ENCODE data around the gene DCHS2. TPM values are rescaled to one million over a fixed set of nuclear protein-coding genes. Genes with fewer than 3 reads are reported as not detected.

The DCHS2 gene
- total RNA-seq, 4 donors from 2014 or later, result 2.3 to 5.0 (median 3.2) TPM

GRCh38 chr4:154471032-154471431, 20.6 kb downstream of the DCHS2 start:
- WGBS, 2 donors (ENCODE audit: low coverage in 1 of 2), result 50 to 83% methylated on average over 1 to 2 of the region's 2 CpGs
- ATAC-seq, result no peak

GRCh38 chr4:154467886-154468285, 23.7 kb downstream of the DCHS2 start:
- Histone ChIP-seq H3K27ac (no peak overlapping the region), H3K4me3 (no peak overlapping the region), H3K36me3 (no peaks in the 10 kb centered on the region), H3K4me1 (peaks cover 0 to 18% (median 0%) of the 10 kb centered on the region in 3 donors), H3K9me3 (no peaks in the 10 kb centered on the region), H3K27me3 (no peaks in the 10 kb centered on the region)
- no peak for ATAC-seq
- TF ChIP-seq EP300 (IDR thresholded peaks at IDR 0.05) (no peak), CTCF (IDR thresholded peaks at IDR 0.05) (no peak), POLR2A (IDR thresholded peaks at IDR 0.05) (no peak), POLR2AphosphoS5 (IDR thresholded peaks at IDR 0.05) (no peak)
- WGBS, 2 donors (ENCODE audit: low coverage in 1 of 2), result 50 to 63% methylated on average over 1 of the region's 1 CpG

More at GRCh38 chr4:154471032-154471431, 20.6 kb downstream of the DCHS2 start:
- Histone ChIP-seq H3K36me3 (no peaks in the 10 kb centered on the region), H3K9me3 (no peaks in the 10 kb centered on the region), H3K27ac (no peak overlapping the region), H3K4me1 (peaks cover 0 to 18% (median 0%) of the 10 kb centered on the region in 3 donors), H3K4me3 (no peak overlapping the region), H3K27me3 (no peaks in the 10 kb centered on the region)
- TF ChIP-seq EP300 (IDR thresholded peaks at IDR 0.05) (no peak), POLR2A (IDR thresholded peaks at IDR 0.05) (no peak), CTCF (IDR thresholded peaks at IDR 0.05) (no peak)

GRCh38 chr4:154466336-154466735, 25.3 kb downstream of the DCHS2 start:
- no peaks in the 10 kb centered on the region for H3K36me3 ChIP-seq
- no peaks in the 10 kb centered on the region for H3K9me3 ChIP-seq
- no peak overlapping the region for H3K27ac ChIP-seq
- ATAC-seq, result no peak
- WGBS, 2 donors (ENCODE audit: low coverage in 1 of 2), result 80 to 89% methylated on average over 2 to 5 of the region's 5 CpGs
- peaks cover 0 to 2% (median 0%) of the 10 kb centered on the region in 3 donors for H3K4me1 ChIP-seq
- no peaks in the 10 kb centered on the region for H3K27me3 ChIP-seq
- no peak overlapping the region for H3K4me3 ChIP-seq
- TF ChIP-seq CTCF (IDR thresholded peaks at IDR 0.05) (no peak), EP300 (IDR thresholded peaks at IDR 0.05) (no peak), POLR2AphosphoS5 (IDR thresholded peaks at IDR 0.05) (no peak), POLR2A (IDR thresholded peaks at IDR 0.05) (no peak)

GRCh38 chr4:154465085-154465484, 26.5 kb downstream of the DCHS2 start:
- H3K27ac ChIP-seq, result no peak overlapping the region
- no peaks in the 10 kb centered on the region for H3K4me1 ChIP-seq
- TF ChIP-seq EP300 (IDR thresholded peaks at IDR 0.05) (no peak), POLR2A (IDR thresholded peaks at IDR 0.05) (no peak), CTCF (IDR thresholded peaks at IDR 0.05) (no peak), POLR2AphosphoS5 (IDR thresholded peaks at IDR 0.05) (no peak)
- H3K36me3 ChIP-seq, result no peaks in the 10 kb centered on the region
- no peak overlapping the region for H3K4me3 ChIP-seq
- no peaks in the 10 kb centered on the region for H3K27me3 ChIP-seq
- 45 to 81% methylated on average over 4 to 6 of the region's 6 CpGs for WGBS, 2 donors (ENCODE audit: low coverage in 1 of 2)
- no peaks in the 10 kb centered on the region for H3K9me3 ChIP-seq
- no peak for ATAC-seq

- Histone ChIP-seq H3K4me3 (no peak overlapping the region), H3K9me3 (no peaks in the 10 kb centered on the region), H3K27me3 (no peaks in the 10 kb centered on the region), H3K36me3 (no peaks in the 10 kb centered on the region), H3K27ac (no peak overlapping the region), H3K4me1 (no peaks in the 10 kb centered on the region)
- ATAC-seq, result no peak
- 71% methylated on average over 1 of the region's 1 CpG; no CpG with 5 or more reads in 1 of the 2 donors for WGBS, 2 donors (ENCODE audit: low coverage in 1 of 2)
- TF ChIP-seq POLR2A (IDR thresholded peaks at IDR 0.05) (no peak), CTCF (IDR thresholded peaks at IDR 0.05) (no peak), POLR2AphosphoS5 (IDR thresholded peaks at IDR 0.05) (no peak), EP300 (IDR thresholded peaks at IDR 0.05) (no peak)
Observed at GRCh38 chr4:154464654-154465053, 26.9 kb downstream of the DCHS2 start.
